ENCODE data around the gene IGF2BP2.

- no peak for TF ChIP-seq NR2C2 (CRISPR knock-in tag; IDR thresholded peaks at IDR 0.05)
- TF ChIP-seq TEAD4 (CRISPR knock-in tag; IDR thresholded peaks at IDR 0.05): no peak
- TF ChIP-seq, protein P1, sequence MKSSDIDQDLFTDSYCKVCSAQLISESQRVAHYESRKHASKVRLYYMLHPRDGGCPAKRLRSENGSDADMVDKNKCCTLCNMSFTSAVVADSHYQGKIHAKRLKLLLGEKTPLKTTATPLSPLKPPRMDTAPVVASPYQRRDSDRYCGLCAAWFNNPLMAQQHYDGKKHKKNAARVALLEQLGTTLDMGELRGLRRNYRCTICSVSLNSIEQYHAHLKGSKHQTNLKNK (CRISPR knock-in tag; IDR thresholded peaks at IDR 0.05): no peak
Measured at GRCh38 chr3:185708392-185708791, 116.5 kb downstream of the IGF2BP2 start.

All from WTC11 (cell line).